GM13977 (cell line): ENCODE data around the gene OR1F1.
"Not testable (repeated sequence)": the region's sequence is repeated elsewhere in the genome, so short reads cannot be mapped to it uniquely, and the experiment has no call there.

ENCODE experiments used
- DNase-seq: peaks from one replicate; pipeline ENCODE4 v3.0.0; 2012; ENCODE audit warnings: low spot score
- CTCF ChIP-seq: IDR thresholded peaks from 2 replicates; pipeline ENCODE4 v1.5.1; 2012; ENCODE audit warnings: mild to moderate bottlenecking, control low read depth; ENCODE audit not compliant: insufficient read depth; ENCODE audit errors: extremely low read depth, missing control alignments
- in situ Hi-C: fragments of 300-500 bp; cut with MboI; formaldehyde crosslinking; loops from one replicate; pipeline ENCODE4 v1.12.0; 2022; ENCODE audit warnings: low sequenced_read_pairs, low pct_unique_long_range_greater_than_20kb, mixed read lengths, inconsistent platforms; ENCODE audit not compliant: unreplicated experiment

Gene OR1F1

GRCh38 chr16:3173892-3174617, 13.9 kb upstream of the OR1F1 start:
- DNase-seq, result peak; percentile 69
- in situ Hi-C loops, result no loop called here

DNA sequence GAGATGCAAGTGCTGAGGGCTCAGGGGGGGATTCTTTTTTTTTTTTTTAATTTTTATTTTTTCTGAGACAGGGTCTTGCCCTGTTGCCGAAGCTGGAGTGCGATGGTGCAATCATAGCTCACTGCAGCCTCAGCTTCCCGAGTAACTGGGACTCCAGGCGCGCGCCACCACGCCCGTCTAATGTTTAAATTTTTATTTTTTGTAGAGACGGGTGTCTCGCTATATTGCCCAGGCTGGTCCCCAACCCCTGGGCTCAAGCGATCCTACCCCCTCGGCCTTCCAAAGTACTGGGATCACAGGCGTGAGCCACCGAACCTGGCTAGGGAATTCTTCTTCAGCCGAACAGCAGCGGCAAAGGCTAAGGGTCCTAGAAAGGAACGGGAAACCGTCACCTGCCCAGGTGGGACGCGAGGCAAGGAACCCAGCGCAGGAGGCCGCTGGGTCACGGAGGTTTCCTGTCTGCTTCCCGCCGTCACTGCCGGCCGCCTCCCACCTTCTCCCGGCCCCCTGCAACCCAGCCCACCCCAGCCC, 13.3 kb upstream of the OR1F1 start:
- TF ChIP-seq CTCF, result no peak
- DNase-seq, result no peak
- in situ Hi-C loops, result no loop called here

More at GRCh38 chr16:3173892-3174617, 13.9 kb upstream of the OR1F1 start:
- TF ChIP-seq CTCF, result peak; percentile 63

GRCh38 chr16:3175157-3176093, 12.6 kb upstream of the OR1F1 start:
- in situ Hi-C loops, result no loop called here
- no peak for TF ChIP-seq CTCF
- peak; percentile 48 for DNase-seq

DNA sequence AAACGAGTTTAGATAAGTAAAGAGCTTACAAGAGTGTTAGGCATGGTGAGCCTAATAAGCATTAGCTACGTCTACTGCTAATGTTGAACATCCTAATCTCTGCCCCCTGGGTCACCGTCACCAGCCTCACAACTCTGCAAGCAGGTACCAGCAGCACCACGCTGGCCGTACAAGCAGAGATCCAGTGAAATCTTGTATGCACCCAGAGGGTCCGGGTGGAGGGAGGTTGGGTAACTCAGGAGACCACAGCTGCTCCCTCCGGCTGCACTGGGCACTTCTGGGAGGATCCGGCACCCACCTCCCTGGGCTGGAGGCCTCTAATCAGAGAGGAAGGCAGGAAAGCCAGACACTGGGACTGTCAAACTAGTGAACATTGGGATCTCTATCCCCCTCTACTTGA, 8.4 kb upstream of the OR1F1 start:
- no peak for TF ChIP-seq CTCF
- DNase-seq, result no peak
- in situ Hi-C loops, result no loop called here

GRCh38 chr16:3180445-3180878, 7.5 kb upstream of the OR1F1 start:
- in situ Hi-C loops, result no loop called here
- TF ChIP-seq CTCF, result no peak

GRCh38 chr16:3182293-3182607, 5.8 kb upstream of the OR1F1 start:
- in situ Hi-C loops, DNase-seq: not testable (repeated sequence)

More at GRCh38 chr16:3180445-3180878, 7.5 kb upstream of the OR1F1 start:
- no peak for DNase-seq
